GM20431 (cell line): ENCODE data around the gene CASKIN2.
"Not testable (repeated sequence)": the region's sequence is repeated elsewhere in the genome, so short reads cannot be mapped to it uniquely, and the experiment has no call there.

Experiments used
- in situ Hi-C: fragments of 300-500 bp; cut with MseI, MboI; formaldehyde crosslinking; loops from one replicate; pipeline ENCODE4 v1.15.0; 2020; ENCODE audit warnings: low sequenced_read_pairs; ENCODE audit not compliant: unreplicated experiment

CASKIN2 gene

GRCh38 chr17:75478508-75478907 lies 36.8 kb downstream of the CASKIN2 start:
- in situ Hi-C loops = no loop called here

GRCh38 chr17:75477490-75477862 lies 37.9 kb downstream of the CASKIN2 start:
- in situ Hi-C loops = not testable (repeated sequence)

GRCh38 chr17:75476752-75477489 lies 38.4 kb downstream of the CASKIN2 start:
- in situ Hi-C loops = no loop called here

- in situ Hi-C loops = no loop called here
Observed at GRCh38 chr17:75476271-75476671, 39.1 kb downstream of the CASKIN2 start.

- in situ Hi-C loops = no loop called here
Observed at GRCh38 chr17:75475851-75476250, 39.5 kb downstream of the CASKIN2 start.

GRCh38 chr17:75475144-75475835 lies 40.0 kb downstream of the CASKIN2 start:
- in situ Hi-C loops = no loop called here

- in situ Hi-C loops = no loop called here
Observed at GRCh38 chr17:75474736-75475135, 40.6 kb downstream of the CASKIN2 start.

- in situ Hi-C loops = no loop called here
Observed at GRCh38 chr17:75473246-75473645, 42.1 kb downstream of the CASKIN2 start.

- in situ Hi-C loops = no loop called here
Observed at GRCh38 chr17:75472119-75472518, 43.2 kb downstream of the CASKIN2 start.

GRCh38 chr17:75471207-75471606 lies 44.1 kb downstream of the CASKIN2 start:
- in situ Hi-C loops = no loop called here

- in situ Hi-C loops = no loop called here
Observed at GRCh38 chr17:75468779-75469373, 46.5 kb downstream of the CASKIN2 start.

GRCh38 chr17:75468291-75468754 lies 47.0 kb downstream of the CASKIN2 start:
- in situ Hi-C loops = no loop called here

- in situ Hi-C loops = no loop called here
Observed at GRCh38 chr17:75465039-75465438, 50.3 kb downstream of the CASKIN2 start.

- in situ Hi-C loops = no loop called here
Observed at GRCh38 chr17:75463603-75464002, 51.7 kb downstream of the CASKIN2 start.

- in situ Hi-C loops = no loop called here
Observed at GRCh38 chr17:75460295-75460694, 55.0 kb downstream of the CASKIN2 start.

GRCh38 chr17:75459590-75460267 lies 55.6 kb downstream of the CASKIN2 start:
- in situ Hi-C loops = no loop called here

- in situ Hi-C loops = no loop called here
Observed at GRCh38 chr17:75459246-75459589, 56.1 kb downstream of the CASKIN2 start.

- in situ Hi-C loops = no loop called here
Observed at GRCh38 chr17:75457047-75457654, 58.2 kb downstream of the CASKIN2 start.

GRCh38 chr17:75456417-75457046 lies 58.8 kb downstream of the CASKIN2 start, which contains the start of gene TMEM94:
Gene TMEM94 (plus strand): TSS chr17:75456635. CDS start chr17:75471906, 15,271 bp downstream.
- in situ Hi-C loops = no loop called here

- in situ Hi-C loops = no loop called here
Observed at GRCh38 chr17:75456039-75456416, 59.3 kb downstream of the CASKIN2 start.
